Measurements from ENCODE around the gene NKTR.

GRCh38 chr3:42680806-42681205 lies 80.3 kb downstream of the NKTR start:
- TF ChIP-seq CTCF (conservative IDR thresholded peaks at IDR 0.05 in 1 of 2, IDR thresholded peaks at IDR 0.05 in 1 of 2; ENCODE audit: extremely low read depth in 1 of 2, insufficient read depth in 1 of 2, low read depth in 1 of 2, low read length in 2 of 2) (no peak), EZH2 (IDR thresholded peaks at IDR 0.05; ENCODE audit: borderline replicate concordance, low read length) (no peak)

Measured in mammary epithelial cell (primary cell).